ENCODE measurements around the gene CDYL.

- TF ChIP-seq TCF12 (IDR thresholded peaks at IDR 0.05; ENCODE audit: low read depth) (no peak), CEBPB (IDR thresholded peaks at IDR 0.05) (no peak), MAX (IDR thresholded peaks at IDR 0.05) (no peak), REST (IDR thresholded peaks at IDR 0.05; ENCODE audit: low read depth) (no peak), EGR1 (IDR thresholded peaks at IDR 0.05) (no peak)
These were observed 163.0 kb downstream of the CDYL start for GRCh38 chr6:4939241-4939640.

All from Ishikawa (cell line).